Liver (tissue), 9 donors: Measurements from ENCODE around the gene NDUFAF2. TPM values are rescaled to one million over a fixed set of nuclear protein-coding genes. Genes with fewer than 3 reads are reported as not detected.

Source experiments
- DNase-seq: peaks from one replicate; pipeline ENCODE4 v3.0.0-alpha.2; 2017; ENCODE audit warnings: low spot score
- H3K27ac ChIP-seq, 2 donors: one replicate each; pipeline ENCODE4 v1.7.0; 2013; ENCODE audit warnings: inconsistent platforms in 2 of 2, low read length in 2 of 2, control low read depth in 1 of 2, low read depth in 1 of 2, mild to moderate bottlenecking in 1 of 2
- H3K27me3 ChIP-seq, 4 donors: one replicate each; pipeline versions ENCODE4 v1.6.1 to v1.7.0; 2013; ENCODE audit warnings: low read length in 3 of 4, inconsistent platforms in 1 of 4, mild to moderate bottlenecking in 1 of 4, moderate library complexity in 1 of 4; ENCODE audit not compliant: control insufficient read depth in 4 of 4, insufficient read depth in 4 of 4
- H3K36me3 ChIP-seq, 4 donors: one replicate each; pipeline versions ENCODE4 v1.6.1 to v1.7.0; 2013; ENCODE audit warnings: low read length in 3 of 4, mild to moderate bottlenecking in 3 of 4, low read depth in 1 of 4, moderate library complexity in 1 of 4; ENCODE audit not compliant: control insufficient read depth in 4 of 4, insufficient read depth in 3 of 4
- H3K4me1 ChIP-seq, 4 donors: one replicate each; pipeline versions ENCODE4 v1.6.1 to v1.7.0; 2013; ENCODE audit warnings: low read length in 3 of 4, mild to moderate bottlenecking in 3 of 4, moderate library complexity in 1 of 4; ENCODE audit not compliant: control insufficient read depth in 4 of 4, insufficient read depth in 4 of 4
- H3K4me3 ChIP-seq, 3 donors: one replicate each; pipeline versions ENCODE4 v1.6.1 to v1.7.0; 2013; ENCODE audit warnings: low read length in 3 of 3, control low read depth in 1 of 3, low read depth in 1 of 3, mild to moderate bottlenecking in 1 of 3
- H3K9ac ChIP-seq, 2 donors: one replicate each; pipeline ENCODE4 v1.7.0; 2013; ENCODE audit warnings: low read length in 2 of 2, mild to moderate bottlenecking in 2 of 2, moderate library complexity in 2 of 2, control low read depth in 1 of 2, low read depth in 1 of 2
- H3K9me3 ChIP-seq, 4 donors: one replicate each; pipeline versions ENCODE4 v1.6.1 to v1.7.0; 2013; ENCODE audit warnings: low read length in 3 of 4; ENCODE audit not compliant: control insufficient read depth in 4 of 4
- ATF3 ChIP-seq: IDR thresholded peaks from 2 replicates; pipeline ENCODE4 v1.6.1; 2016; ENCODE audit warnings: antibody characterized with exemption
- CTCF ChIP-seq: fragments of 150-350 bp; IDR thresholded peaks from 2 replicates; pipeline ENCODE4 v1.5.1; 2017; ENCODE audit warnings: improper control_type of control experiment, low read depth, low read length; ENCODE audit not compliant: missing input control
- GABPA ChIP-seq, 2 donors: IDR thresholded peaks in 1 of 2; conservative IDR thresholded peaks in 1 of 2; 2 replicates each; pipeline ENCODE4 v1.6.1; 2016; ENCODE audit warnings: antibody characterized with exemption in 2 of 2, mild to moderate bottlenecking in 1 of 2, moderate library complexity in 1 of 2
- HNF4A ChIP-seq, 2 donors: conservative IDR thresholded peaks; 2 replicates each; pipeline ENCODE4 v1.6.1; 2016; ENCODE audit warnings: antibody characterized with exemption in 2 of 2, mild to moderate bottlenecking in 2 of 2
- HNF4G ChIP-seq: IDR thresholded peaks from 2 replicates; pipeline ENCODE4 v1.6.1; 2016; ENCODE audit warnings: antibody characterized with exemption
- JUND ChIP-seq, 2 donors: IDR thresholded peaks; 2 replicates each; pipeline ENCODE4 v1.6.1; 2016; ENCODE audit warnings: antibody characterized with exemption in 2 of 2
- NR2F2 ChIP-seq: IDR thresholded peaks from 2 replicates; pipeline ENCODE4 v1.6.1; 2016; ENCODE audit warnings: antibody characterized with exemption
- RAD21 ChIP-seq, 2 donors: IDR thresholded peaks; 2 replicates each; pipeline ENCODE4 v1.6.1; 2016; ENCODE audit warnings: antibody characterized with exemption in 2 of 2, mild to moderate bottlenecking in 2 of 2
- YY1 ChIP-seq: IDR thresholded peaks from 2 replicates; pipeline ENCODE4 v1.6.1; 2016; ENCODE audit warnings: antibody characterized with exemption, mild to moderate bottlenecking
- ZBTB33 ChIP-seq: IDR thresholded peaks from 2 replicates; pipeline ENCODE4 v1.6.1; 2016; ENCODE audit warnings: antibody characterized with exemption
- WGBS: extraction: QIAGEN DNeasy Blood & Tissue Kit; methylation state at CpG from one replicate; pipeline ENCODE4 v1.1.7; 2013; 5-methylcytosine and 5-hydroxymethylcytosine counted together
- polyA plus RNA-seq, 2 donors: library from polyadenylated mRNA; stranded (reverse) in 1 of 2; unstranded in 1 of 2; fragments of 200-250 nt in 1 of 2; fragments of >200 nt in 1 of 2; fragmentation: Nextera tagmentation in 1 of 2; extraction: Ambion mirVana in 1 of 2; gene quantifications; one replicate each; pipeline versions ENCODE4 v1.2.1 to v1.2.3, GENCODE V29; 2013 to 2015
- total RNA-seq, 2 donors: library from RNA; depleted of rRNA; stranded (reverse); fragments of >200 nt; gene quantifications; one replicate each; pipeline ENCODE4 v1.2.3, GENCODE V29; 2014
- TF ChIP-seq, protein P1 (sequence below): IDR thresholded peaks from 2 replicates; pipeline ENCODE4 v1.6.1; 2016; ENCODE audit warnings: antibody characterized with exemption, mild to moderate bottlenecking
- donor health status: healthy.
- donor health status: healthy.
- donor health status: healthy.
- donor health status: healthy.
- donor health status: healthy.

Gene NDUFAF2
- total and polyA plus RNA-seq, 4 donors = 4.3 to 21.3 (median 12.5) TPM

DNA sequence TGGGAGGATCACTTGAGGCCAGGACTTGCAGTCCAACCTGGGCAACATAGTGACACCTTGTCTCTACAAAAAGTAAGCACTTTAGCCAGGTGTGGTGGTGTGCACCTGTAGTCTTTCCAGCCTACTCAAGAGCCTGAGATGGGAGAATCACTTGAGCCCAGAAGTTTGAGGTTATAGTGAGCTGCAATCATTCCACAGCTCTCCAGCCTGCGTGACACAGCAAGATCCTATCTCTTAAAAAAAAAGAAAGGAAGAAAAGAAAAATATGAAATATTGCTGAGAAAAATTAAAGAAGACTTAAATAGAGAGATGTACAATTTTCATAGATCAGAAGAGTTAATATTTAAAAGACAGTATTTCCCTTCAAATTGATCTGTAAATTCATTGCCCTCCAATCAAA lies 140.9 kb downstream of the NDUFAF2 start:
- 92% methylated on average over 1 of the region's 1 CpG for WGBS
- Histone ChIP-seq H3K27ac (no peak overlapping the region), H3K4me1 (no peaks in the 10 kb centered on the region), H3K27me3 (no peaks in the 10 kb centered on the region), H3K36me3 (no peaks in the 10 kb centered on the region), H3K9ac (no peak overlapping the region), H3K9me3 (no peaks in the 10 kb centered on the region), H3K4me3 (no peak overlapping the region)
- DNase-seq = no peak
- TF ChIP-seq HNF4G (no peak), HNF4A (conservative IDR thresholded peaks at IDR 0.05) (no peak), ATF3 (no peak), JUND (IDR thresholded peaks at IDR 0.05) (no peak), GABPA (IDR thresholded peaks at IDR 0.05 in 1 of 2, conservative IDR thresholded peaks at IDR 0.05 in 1 of 2) (no peak), RAD21 (IDR thresholded peaks at IDR 0.05) (no peak), NR2F2 (no peak), CTCF (no peak), YY1 (no peak), ZBTB33 (no peak)

DNA sequence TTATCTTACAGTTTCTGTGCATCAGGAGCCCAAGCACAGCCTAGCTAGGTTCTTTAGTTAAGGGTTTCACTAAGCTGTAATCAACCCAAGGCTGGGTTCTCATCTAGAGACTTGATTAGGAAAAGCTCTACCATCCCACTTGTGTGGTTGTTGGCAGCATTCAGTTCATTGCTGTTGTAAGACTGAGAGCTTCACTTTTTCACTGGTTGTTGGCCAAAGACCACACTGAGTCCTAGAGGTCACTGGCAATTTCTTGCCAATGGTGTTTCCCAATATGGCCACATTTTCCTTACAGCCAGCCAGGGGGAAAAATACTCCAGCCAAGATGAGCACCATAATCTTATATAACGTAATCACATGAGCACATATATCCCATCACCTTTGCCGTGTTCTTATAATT lies 142.9 kb downstream of the NDUFAF2 start:
- H3K27ac ChIP-seq = no peak overlapping the region
- 72% methylated on average over 2 of the region's 2 CpGs for WGBS
- no peak overlapping the region for H3K4me3 ChIP-seq
- H3K36me3 ChIP-seq = no peaks in the 10 kb centered on the region
- DNase-seq = no peak
- no peaks in the 10 kb centered on the region for H3K4me1 ChIP-seq
- peaks cover 0 to 1% (median 0%) of the 10 kb centered on the region in 4 donors for H3K9me3 ChIP-seq
- TF ChIP-seq, protein P1, sequence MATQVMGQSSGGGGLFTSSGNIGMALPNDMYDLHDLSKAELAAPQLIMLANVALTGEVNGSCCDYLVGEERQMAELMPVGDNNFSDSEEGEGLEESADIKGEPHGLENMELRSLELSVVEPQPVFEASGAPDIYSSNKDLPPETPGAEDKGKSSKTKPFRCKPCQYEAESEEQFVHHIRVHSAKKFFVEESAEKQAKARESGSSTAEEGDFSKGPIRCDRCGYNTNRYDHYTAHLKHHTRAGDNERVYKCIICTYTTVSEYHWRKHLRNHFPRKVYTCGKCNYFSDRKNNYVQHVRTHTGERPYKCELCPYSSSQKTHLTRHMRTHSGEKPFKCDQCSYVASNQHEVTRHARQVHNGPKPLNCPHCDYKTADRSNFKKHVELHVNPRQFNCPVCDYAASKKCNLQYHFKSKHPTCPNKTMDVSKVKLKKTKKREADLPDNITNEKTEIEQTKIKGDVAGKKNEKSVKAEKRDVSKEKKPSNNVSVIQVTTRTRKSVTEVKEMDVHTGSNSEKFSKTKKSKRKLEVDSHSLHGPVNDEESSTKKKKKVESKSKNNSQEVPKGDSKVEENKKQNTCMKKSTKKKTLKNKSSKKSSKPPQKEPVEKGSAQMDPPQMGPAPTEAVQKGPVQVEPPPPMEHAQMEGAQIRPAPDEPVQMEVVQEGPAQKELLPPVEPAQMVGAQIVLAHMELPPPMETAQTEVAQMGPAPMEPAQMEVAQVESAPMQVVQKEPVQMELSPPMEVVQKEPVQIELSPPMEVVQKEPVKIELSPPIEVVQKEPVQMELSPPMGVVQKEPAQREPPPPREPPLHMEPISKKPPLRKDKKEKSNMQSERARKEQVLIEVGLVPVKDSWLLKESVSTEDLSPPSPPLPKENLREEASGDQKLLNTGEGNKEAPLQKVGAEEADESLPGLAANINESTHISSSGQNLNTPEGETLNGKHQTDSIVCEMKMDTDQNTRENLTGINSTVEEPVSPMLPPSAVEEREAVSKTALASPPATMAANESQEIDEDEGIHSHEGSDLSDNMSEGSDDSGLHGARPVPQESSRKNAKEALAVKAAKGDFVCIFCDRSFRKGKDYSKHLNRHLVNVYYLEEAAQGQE = no peak
- H3K9ac ChIP-seq = no peak overlapping the region
- no peaks in the 10 kb centered on the region for H3K27me3 ChIP-seq
